ENCODE results near the gene DDX5.

DNA sequence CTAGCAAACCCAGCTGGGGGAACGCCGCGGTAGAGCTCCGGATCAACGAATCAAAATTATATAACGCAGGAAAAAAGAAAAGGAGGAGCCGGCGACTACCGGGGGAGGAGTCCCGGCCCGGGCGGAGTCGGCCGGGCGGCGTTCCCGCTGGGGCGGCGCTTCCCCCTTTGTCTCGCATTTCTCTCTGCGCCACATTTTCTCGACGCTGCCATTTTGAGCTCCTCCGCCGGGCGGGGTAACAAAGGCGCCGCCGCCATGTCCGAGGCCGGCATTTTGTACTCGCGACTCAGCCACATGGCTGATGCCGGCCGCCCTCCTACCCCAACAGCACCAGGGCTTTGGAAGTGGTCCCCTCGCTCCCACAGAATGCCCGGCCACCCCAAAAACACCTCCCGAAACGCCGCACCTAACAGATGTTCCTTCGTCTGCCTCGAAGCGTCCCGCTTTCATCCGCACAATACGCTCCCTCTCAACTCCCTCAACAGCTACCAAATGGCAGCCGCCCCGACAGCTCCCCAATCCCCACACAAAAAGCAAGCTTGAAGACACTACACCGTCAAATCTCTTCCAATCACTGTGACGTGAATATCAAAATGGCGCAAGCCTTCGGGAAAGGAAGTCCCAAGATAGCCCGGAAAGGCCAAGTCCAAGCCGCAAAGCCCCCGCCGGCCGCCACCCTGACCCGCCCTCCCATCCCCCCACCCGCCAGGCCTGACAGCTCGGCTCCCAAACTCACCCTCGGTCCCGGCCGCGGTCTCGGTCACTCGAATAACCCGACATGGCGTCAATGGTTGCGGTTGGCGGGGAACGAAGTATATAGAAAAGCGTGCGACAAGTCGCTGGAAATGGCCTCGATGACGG, 519 bp downstream of the DDX5 start:
- 0 out of 2 replicates have a peak, but pooled peaks have one; percentile 56 for TF ChIP-seq POLR2A (IDR thresholded peaks at IDR 0.05; ENCODE audit: low read depth, low read length)
- peak; percentile 75; the same call in 1 of the 2 replicates for TF ChIP-seq TAF1 (IDR thresholded peaks at IDR 0.05; ENCODE audit: borderline replicate concordance, low read depth, low read length)
- TF ChIP-seq POLR2AphosphoS5 (IDR thresholded peaks at IDR 0.05; ENCODE audit: low read depth, low read length) = no peak
